Stromal cell of bone marrow (primary cell): ENCODE results near the gene RASL12.
A peak's percentile ranks its signal among the peaks of the same experiment; 100 is the strongest.

Experiments
- DNase-seq: peaks from one replicate; pipeline ENCODE4 v3.0.0-alpha.2; 2012; ENCODE audit warnings: low read depth

The RASL12 gene

DNA sequence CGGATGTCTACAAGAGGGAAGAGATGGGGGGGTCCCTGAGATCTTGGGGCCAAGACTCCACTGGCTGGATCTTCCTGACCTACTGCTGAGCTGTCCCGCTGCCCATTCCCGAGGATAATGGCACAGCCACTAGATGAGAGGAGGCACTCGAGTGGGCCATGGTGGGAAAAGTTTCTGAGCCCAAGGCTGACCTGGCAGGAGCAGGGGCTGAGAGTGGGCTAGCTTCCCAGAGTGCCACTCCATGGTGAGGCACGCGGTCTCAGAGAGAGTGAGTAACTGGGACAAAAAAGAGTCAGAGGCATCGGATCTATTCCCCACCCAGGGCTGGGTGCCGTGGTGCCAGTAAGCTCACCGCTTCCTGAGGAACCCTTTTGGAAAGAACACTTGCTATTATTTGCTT is 11.7 kb downstream of the RASL12 start:
- DNase-seq: no peak

DNA sequence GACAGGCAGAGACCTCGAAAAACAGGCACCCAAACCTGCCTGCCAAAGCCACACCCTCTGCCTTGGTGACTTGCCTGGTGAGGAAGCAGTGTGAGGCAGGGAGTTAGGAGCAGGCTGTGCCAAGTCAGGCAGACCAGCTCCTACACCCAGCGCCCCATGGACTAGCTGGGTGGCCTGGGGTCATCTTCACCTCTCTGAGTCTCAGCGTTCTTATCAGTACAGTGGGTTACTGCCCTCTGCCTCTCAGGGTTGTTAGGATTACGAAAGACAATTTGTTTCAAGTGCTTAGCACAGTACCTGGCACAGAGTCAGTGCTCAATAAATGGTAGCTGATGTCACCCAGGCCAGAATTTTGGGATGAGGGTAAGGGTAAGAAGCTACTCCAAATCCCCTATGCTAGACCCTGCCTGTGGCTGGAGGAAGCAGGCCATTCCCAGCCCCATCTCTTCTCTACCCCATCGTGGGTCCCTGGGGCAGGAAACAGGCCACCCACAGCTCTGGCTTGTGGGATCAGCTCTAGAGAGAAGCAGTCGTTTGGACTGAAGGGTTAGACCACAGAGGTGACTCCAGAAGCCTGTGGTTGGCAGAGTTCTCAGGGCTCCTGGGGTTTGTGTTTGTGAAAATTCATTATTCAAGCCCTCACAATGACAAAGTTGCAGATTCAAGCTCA is 12.5 kb downstream of the RASL12 start:
- DNase-seq: no peak

DNA sequence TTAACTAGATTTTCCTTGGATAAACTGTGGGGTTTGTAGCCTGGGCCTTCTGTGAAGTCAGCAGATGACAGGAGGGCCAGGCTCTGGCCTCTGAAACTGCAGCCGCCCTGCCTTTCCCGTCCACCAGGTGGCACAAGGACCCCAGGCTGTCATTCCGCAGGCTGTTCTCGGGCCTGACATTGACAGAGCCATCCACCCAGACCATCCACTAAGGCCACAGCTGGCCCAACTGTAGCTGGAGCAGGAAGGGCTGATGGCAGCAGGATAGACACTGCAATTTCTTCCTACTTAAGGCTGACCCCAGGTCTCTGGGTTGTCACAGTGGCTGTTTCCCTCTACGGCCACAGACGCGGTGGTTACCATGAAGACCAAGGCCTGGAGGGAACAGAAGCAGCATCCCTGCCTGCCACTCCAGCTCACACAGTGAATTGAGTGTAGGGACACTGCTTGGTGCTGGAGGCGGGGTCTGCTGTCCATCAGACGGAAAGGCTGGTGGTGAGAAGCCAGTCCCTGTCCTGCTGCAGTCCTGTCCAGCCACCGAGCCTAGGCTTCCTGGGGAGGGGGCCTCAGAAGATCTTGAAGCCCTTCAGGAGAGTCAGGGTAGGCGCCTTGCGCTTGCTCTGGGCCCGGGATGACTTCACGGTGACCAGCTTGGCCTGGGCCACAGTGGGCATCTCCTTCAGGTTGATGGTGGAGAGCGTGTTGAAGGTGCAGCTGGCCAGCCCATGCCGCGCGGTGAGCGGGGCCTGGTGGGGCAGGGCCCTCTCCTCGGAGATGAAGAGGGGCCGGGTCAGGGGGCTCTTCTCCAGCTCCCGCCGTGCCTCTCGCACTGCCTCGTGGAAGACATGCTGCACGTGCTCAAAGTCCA is 13.2 kb downstream of the RASL12 start:
- DNase-seq: no peak

DNA sequence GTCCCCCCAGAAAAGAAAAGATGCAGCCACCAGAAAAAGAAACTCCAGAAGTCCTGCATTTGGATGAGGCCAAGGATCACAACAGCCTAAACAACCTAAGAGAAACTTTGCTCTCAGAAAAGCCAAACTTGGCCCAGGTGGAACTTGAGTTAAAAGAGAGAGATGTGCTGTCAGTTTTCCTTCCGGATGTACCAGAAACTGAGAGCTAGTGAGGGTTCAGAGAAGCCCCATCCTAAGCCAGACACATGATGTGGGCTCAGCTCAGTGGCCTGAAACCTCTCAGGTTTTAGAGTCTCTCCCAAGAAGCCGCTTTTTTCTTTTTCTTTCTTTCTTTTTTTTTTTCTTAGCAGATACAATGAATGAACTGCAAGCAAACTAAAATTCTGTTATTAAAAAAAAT is 14.8 kb downstream of the RASL12 start:
- no peak for DNase-seq

DNA sequence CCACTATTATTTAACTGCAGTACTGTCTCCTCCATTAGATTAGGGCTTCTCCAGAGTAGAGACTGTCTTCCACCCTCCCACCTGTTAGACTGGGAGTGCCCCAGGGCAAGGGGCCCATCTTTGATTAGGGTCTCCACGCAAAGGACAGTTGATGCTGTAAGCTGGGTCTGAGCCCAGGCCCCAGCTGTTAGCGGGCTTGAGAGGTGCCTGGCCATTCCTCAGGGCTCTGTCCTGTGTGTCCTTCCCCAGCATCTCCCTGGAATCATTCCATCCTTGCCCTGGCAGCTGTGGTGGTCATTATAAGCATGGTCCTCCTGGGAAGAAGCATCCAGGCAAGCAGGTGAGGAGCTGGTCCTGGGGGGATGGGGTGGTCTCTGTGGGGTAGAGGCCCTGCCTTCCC is 16.5 kb downstream of the RASL12 start:
- DNase-seq: no peak

DNA sequence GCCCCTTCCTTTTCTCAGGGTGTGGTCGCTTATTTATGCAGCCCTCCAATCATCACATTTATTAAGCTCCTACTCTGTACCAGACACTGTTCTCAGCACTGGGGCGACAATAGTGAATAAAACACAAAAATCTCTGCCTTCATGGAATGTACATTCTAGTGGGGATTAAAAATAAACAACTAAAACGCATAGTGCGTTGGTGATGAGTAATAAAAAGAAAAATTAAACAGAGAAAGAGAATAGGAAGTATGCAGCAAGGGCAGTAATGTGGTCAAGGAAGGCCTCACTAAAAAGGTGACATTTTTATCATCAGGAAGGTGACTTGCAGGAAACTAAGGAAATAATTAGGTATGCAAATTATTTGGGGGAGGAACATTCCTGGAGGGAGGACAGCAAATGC is 17.5 kb downstream of the RASL12 start:
- DNase-seq: no peak

DNA sequence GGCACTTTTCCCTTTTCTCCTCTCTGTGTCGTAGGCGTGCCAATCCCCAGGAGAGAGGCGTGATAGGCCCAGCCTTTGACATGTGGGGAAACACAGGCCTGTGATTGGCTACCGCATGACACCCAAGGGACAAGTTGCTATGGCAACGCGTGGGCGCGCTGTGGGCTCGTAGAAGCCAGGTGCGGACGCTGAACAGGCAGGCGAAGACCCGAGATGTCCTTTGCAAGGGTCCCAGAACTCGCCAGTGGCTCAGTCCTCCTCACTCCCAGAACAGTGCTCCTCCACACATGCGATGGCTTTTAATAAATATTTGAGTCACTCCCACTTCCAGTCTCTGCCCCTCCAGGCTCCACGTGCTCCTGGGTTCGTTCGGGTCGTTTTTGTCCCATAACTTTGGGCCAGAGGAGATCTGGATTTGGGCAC is 18.4 kb downstream of the RASL12 start:
- DNase-seq: peak; percentile 82

DNA sequence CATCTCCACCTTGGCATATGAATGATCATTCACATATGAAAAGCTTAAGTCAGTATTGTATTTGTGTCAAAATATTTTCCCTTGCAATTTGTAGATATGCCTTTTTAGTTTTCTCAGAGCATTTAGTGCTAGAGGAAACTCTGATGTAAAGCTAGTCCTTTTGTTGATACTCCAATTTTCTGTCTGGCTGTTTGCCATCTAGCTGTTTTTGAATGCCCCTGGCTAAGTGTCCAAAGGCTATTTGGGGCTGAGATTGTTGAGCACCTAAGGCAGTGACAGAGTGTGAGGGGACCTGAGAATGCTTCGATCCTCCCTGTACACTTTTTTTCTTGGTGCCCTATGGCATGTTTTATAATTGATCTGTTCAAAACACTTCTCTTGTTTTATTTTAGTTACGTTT is 19.6 kb downstream of the RASL12 start:
- DNase-seq: no peak

DNA sequence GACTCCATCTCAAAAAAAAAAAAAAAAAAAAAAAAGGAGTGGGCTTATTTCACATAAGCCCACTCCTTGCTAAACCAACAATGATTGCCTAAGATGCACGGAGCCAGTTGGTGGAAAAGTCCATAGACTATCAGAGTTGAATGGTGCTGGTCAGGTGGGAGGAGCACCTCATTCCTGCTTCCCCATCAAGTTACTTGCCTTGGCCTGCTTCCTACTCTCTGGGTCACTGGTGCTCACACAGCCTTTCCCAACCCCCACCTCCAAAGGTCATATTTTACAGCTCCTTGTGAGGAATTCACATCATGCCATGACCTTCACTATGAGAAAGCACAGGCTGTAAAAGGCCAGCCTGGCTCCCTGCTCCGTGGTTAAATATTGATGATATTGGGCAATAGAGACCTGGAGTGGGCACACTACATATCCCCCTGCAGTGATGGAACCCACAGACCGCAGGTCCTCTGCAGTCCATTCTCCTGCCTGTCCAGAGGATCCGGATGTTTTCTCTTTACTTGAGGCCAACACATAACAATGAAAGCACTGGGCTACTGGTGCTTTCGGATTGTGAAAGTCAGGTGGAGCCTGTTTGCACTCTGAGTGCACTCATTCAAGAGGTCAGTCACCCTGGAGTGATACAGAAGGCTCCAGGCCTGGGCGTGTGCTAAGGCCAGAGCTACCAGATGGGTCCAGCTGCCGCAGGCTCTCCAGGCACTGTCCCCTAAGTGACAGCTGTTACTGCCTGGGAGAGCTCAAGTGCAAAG is 22.9 kb downstream of the RASL12 start, which contains the start of gene SLC51B:
SLC51B (plus strand) TSS at position 664 of the 758 bp plus-strand sequence. CDS start 4,618 bp downstream, outside the sequence.
- no peak for DNase-seq

DNA sequence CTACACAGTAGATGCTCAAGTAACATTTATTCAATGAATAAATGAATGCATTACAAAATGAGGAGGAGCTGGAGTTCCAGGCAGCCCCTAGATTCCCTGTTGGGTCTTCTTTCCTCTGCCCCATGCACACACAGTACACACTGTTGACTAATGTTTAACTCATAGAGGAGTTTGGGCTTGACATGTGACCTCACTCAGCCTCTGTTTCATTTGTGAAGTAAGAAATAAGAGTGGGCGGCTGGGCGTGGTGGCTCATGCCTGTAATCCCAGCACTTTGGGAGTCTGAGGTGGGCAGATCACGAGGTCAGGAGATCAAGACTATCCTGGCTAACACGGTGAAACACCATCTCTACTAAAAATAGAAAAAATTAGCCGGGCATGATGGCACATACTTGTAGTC is 23.6 kb downstream of the RASL12 start:
- peak; percentile 69 for DNase-seq

DNA sequence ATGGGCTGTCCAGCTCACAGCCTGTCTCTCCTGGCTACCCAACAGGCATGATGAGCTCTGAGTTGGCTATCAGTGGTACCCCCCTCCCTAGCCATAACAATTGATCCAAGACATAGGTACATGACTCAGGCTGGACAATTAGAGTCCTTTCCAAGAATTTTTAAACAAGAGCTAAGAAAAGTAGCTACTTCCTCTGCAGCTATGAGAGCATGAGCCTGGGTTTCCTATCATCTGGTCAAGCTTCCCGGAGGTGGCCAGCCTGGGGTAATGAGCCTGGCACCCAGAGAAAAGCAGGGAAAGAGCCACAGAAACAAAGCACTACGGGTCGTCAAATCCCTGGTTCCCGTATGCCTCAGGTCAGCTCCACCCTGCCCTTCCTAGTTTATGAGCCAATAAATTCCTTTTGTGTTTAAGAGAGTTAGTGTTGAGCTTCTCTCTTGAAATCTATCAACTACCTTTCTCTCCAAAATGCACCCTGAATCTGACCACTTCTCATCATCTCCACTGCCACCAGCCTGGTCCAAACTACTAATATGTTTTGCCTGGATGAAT is 24.9 kb downstream of the RASL12 start:
- DNase-seq: no peak

DNA sequence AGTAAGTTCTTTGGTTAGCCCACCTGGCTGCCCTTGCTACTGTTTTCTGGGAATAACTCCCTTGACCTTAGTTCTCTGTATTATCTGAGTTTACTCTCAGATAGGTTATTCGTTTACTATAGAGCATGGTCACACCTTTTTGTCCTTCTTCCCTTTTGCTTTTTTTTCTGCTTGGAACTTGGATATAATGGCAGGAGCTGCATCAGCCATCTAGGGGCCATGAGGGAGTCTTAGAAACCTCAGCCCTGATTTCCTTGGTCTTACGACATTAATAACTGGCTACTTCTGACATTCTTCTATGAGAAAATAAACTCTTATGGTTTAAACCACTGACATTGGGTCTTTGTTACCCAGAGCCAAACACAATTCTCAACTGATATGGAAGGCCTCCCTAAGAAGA is 26.0 kb downstream of the RASL12 start:
- no peak for DNase-seq

DNA sequence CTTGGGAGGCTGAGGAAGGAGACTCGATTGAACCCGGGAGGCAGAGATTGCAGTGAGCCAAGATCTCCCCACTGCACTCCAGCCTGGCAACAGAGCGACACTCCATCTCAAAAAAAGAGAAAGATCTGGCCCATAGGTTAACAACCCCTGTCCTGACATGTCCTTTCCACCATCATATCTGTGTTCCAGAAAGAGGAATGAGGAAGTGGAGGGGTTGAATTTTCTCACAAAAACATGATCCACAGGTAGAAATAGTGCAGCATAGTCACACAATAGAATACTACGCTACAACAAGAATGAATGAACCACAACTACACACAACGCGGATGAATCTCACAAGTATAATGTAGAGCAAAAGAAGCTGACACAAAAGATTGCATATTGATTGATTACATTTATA is 27.3 kb downstream of the RASL12 start:
- DNase-seq: no peak

DNA sequence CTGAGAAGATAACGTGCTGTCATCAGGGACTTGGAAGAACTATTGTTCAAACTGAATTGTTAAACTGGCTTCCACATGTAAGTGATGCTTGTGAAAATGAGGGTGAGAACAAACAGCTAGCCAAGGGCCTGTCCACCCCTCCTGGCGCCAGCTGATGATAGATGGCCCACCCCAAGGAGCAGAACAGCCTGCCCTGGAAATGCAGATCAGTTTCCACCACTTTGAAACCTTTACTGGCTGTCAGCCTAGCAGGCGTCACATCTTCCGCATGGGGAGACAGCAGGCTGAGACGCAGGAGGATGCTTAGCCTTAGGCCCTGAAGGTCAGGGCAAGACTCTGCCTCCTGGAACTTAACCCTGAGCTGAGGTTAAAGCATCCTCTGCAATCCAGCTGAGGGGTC is 29.0 kb downstream of the RASL12 start:
- DNase-seq: no peak

DNA sequence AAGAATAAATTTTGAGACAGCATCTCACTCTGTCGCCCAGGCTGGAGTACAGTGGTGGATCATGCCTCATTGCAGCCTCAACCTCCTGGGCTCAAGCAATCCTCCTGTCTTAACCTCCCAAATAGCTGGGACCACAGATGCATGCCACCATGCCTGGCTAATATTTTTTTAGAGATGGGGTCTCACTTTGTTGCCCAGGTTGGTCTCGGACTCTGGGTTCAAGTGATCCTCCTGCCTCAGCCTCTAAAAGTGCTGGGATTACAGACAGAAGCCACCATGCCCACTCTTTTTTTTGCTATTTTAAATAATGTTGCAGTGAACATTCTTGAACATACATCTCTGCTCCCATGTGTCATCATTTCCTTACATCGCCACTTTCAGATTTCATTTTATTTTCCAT is 29.4 kb downstream of the RASL12 start:
- no peak for DNase-seq

DNA sequence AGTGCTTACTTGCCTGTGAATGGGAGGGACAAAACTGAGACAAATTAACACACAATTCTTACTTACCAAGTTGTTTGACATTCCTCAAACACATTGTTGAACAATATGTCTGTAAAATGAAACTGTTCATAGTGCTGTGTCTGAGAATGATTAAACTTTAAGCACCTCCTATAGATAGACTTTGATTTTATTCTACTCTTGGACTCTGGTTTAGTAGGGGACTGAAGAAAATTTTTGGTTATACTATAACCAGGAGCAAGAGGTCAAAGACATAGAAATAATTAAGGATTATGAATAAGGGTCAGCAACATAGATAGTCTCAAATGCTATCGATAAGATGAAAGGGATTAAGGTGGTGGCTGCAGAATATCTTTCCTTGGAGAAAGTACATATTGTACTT is 30.5 kb downstream of the RASL12 start:
- DNase-seq: no peak

DNA sequence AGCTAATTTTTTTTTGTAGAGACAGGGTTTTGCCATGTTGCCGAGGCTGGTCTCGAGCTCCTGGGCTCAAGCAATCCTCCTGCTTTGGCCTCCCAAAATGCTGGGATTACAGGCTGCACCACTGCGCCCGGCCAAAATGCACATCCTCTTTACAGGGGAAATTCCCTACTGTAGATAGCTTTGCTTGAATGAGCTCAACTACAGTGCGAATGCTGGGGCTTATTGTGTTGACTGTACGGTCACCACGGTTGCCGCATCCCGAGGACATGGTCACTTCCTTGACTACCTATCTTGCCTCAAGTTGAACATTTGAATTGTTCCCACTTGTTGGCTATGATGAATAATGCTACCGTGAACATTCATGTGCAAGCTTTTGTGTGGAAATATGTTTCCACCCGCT is 33.1 kb downstream of the RASL12 start:
- DNase-seq: no peak

DNA sequence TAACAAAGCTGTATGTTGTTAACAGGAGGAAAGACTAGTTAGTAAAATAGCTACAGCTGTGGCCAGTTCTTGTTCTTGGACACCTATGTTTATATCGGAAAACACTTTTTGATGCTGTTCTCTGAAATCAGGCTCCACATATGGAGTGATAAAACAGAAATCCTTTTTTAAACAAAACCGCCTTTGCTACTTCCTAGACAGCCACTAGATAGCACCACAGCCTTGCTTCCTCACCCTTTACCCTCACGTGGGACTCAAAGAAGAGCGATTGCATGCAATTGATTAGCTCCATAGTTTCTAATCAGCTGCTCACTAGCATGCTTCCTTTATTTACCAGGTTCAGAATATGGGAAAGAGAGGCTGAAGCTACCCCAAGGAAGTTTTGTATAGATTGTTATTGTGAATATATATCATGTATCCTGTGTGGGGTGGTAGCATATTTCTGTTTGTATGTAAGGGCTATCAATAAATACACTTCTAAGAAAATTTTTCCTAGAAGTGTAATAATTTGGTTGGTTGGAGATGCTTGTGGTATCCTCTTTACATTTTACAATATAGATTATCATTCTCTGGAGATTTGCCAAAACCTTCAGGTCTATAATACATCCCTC is 34.0 kb downstream of the RASL12 start:
- no peak for DNase-seq

DNA sequence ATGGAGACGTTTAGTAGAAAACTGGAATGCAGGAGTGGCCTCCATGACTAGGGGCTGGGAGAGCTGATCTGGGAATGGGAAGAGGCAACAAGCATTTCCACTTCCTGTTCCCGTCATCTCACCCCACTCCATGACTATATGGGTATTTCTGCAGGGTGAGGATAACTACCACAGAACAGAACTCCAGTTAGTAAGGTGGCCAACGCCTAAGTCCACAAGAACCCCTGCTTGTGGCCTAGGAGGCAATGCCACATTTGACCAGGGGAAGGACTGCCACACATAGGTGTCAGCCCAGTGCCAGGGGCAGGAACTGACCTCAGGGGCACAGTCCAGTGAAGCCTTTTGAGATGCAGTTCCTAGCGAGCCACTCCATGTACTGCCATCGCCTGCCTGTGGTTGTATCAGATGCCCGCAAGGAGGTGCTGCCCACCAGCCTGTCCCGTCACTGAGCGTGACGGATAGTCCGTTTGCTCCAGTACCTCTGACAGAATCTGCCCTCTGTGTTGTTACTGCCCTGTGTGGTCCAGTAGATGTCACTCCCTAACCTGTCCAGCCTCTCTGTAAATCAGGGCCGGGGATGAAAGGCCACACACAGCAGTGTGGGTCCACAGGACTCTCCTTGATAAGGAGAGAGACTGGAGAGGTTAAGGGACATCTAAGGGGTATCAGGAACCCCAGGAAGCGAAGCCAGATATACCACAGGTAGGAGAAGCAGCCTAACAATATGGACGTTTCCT is 34.8 kb downstream of the RASL12 start:
- DNase-seq: no peak

DNA sequence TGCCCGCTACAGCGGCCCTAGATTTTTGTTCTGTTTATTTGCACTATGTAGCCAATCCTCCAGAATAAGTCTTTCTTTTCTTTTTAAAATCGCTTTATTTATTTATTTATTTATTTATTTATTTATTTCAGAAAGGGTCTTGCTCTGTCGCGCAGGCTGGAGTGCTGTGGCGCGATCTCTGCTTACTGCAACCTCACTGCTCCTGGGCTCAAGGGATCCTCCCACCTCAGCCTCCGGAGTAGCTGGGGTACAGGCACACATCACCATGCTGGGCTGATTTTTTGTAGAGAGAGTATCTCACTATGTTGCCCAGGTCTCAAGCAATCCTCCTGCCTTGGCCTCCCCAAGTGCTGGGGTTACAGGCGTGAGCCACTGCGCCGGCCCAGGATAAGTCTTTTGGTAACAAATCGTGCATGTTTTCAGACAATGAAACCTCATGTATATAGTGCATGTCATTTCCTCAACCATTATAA is 38.0 kb downstream of the RASL12 start:
- DNase-seq: no peak
